ENCODE results near the gene PALD1. TPM values are rescaled to one million over a fixed set of nuclear protein-coding genes. Genes with fewer than 3 reads are reported as not detected.

The PALD1 gene
- total RNA-seq, 4 donors from 2014 or later = 1.4 to 5.2 (median 4.0) TPM

DNA sequence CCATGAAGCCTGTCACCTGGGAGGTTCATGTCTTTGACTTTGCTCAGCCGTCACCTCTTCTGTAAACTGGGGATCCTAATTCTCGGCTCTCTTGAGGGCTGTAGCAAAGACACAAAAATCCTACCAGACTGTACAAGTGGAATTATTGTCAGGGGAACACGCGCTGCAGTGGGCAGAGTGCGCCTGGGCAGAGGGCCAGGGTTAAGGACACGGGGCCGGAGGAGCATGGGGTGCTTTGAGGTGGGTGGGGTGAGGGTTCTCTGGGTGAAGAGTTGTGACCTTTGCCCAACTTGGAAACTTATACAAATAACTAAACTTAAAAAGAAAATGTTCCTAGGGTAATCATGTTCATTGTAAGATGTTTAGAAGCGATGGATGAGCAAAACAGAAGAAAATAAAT is 36.0 kb downstream of the PALD1 start:
- no peaks in the 10 kb centered on the region for H3K36me3 ChIP-seq
- DNase-seq = no peak
- TF ChIP-seq EP300 (IDR thresholded peaks at IDR 0.05; ENCODE audit: low read depth) (no peak), POLR2AphosphoS5 (IDR thresholded peaks at IDR 0.05) (no peak), CTCF (IDR thresholded peaks at IDR 0.05) (no peak)
- intact Hi-C loops (cut with DNase I; ENCODE audit: low total_unique reads) = no loop called here
- H3K4me1 ChIP-seq = peaks cover 11 to 32% (median 16%) of the 10 kb centered on the region in 4 donors
- H3K27ac ChIP-seq = no peak overlapping the region
- in situ Hi-C loops (cut with MboI; ENCODE audit: low pct_ligation_motif_present in 1 of 4, low pct_unique_long_range_greater_than_20kb in 1 of 4, low sequenced_read_pairs in 3 of 4) = no loop called here
- no peaks in the 10 kb centered on the region for H3K27me3 ChIP-seq
- H3K4me3 ChIP-seq = no peak overlapping the region
- WGBS, 2 donors (ENCODE audit: low coverage in 1 of 2) = 50 to 69% methylated on average over 2 to 8 of the region's 8 CpGs
- no peaks in the 10 kb centered on the region for H3K9me3 ChIP-seq

DNA sequence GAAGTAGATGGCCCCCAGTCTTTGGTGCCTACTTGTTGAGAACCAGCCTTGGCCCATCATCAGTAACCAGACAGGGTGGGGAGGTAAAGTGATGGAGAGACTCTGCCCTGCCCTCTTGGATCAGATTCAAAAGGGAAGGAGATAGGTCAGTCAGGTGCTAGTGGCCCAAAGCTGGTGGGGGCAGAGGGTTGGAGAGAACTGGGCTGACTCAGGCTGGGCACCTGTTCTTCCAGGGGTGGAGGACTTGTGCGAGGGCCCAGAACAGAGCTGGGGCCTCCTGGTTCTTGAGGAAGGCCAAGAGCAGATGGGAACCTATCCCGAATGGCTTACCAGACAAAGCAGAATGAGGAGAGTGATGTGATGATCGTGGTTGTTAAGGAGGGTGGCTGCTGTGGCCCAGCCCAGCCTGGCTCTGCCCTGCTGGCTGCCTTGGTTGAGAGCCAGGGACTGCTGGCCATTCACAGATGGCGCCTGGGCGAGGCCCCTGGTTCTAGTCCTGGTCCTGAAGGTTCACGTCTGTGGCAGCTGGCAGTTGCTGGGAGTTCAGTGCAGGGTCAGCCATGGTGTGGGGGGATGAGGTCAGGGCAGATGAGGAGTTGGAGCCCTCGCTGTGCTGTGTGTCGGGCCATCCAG is 36.6 kb downstream of the PALD1 start:
- Histone ChIP-seq H3K36me3 (no peaks in the 10 kb centered on the region), H3K4me1 (peaks cover 6 to 27% (median 12%) of the 10 kb centered on the region in 4 donors), H3K27me3 (no peaks in the 10 kb centered on the region), H3K4me3 (no peak overlapping the region), H3K27ac (no peak overlapping the region), H3K9me3 (no peaks in the 10 kb centered on the region)
- intact Hi-C loops (cut with DNase I; ENCODE audit: low total_unique reads) = no loop called here
- WGBS, 2 donors (ENCODE audit: low coverage in 1 of 2) = 75% methylated on average over 8 of the region's 8 CpGs; no CpG with 5 or more reads in 1 of the 2 donors
- no peak for TF ChIP-seq POLR2A (IDR thresholded peaks at IDR 0.05)
- TF ChIP-seq POLR2AphosphoS5 (IDR thresholded peaks at IDR 0.05) = no peak
- TF ChIP-seq CTCF (IDR thresholded peaks at IDR 0.05) = no peak
- no peak for TF ChIP-seq EP300 (IDR thresholded peaks at IDR 0.05; ENCODE audit: low read depth)
- in situ Hi-C loops (cut with MboI; ENCODE audit: low pct_ligation_motif_present in 1 of 4, low pct_unique_long_range_greater_than_20kb in 1 of 4, low sequenced_read_pairs in 3 of 4) = no loop called here
- no peak for DNase-seq

DNA sequence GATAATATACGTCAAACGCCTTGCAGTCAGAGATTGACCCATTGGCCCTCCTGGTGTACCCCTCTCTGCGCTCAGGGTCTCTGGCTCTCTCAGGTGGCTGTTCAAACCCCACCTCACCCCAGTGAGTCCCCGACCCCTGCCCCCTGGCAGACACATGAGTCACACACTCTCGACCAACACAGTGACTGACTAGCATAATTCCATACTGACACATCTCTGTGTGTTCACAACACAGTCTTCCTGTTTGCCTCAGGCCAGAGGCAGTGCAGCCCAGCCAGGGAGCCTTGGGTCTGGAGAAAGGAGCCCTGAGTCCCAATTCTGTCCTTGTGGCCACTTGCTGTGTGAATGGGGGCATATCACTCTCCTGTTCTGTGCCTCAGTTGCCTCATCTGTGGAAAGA is 40.1 kb downstream of the PALD1 start:
- in situ Hi-C loops (cut with MboI; ENCODE audit: low pct_ligation_motif_present in 1 of 4, low pct_unique_long_range_greater_than_20kb in 1 of 4, low sequenced_read_pairs in 3 of 4) = no loop called here
- Histone ChIP-seq H3K4me3 (no peak overlapping the region), H3K36me3 (no peaks in the 10 kb centered on the region), H3K27ac (no peak overlapping the region), H3K4me1 (peaks cover 0 to 18% (median 0%) of the 10 kb centered on the region in 4 donors), H3K9me3 (no peaks in the 10 kb centered on the region), H3K27me3 (no peaks in the 10 kb centered on the region)
- intact Hi-C loops (cut with DNase I; ENCODE audit: low total_unique reads) = no loop called here
- 88 to 92% methylated on average over 2 to 5 of the region's 5 CpGs for WGBS, 2 donors (ENCODE audit: low coverage in 1 of 2)
- TF ChIP-seq CTCF (IDR thresholded peaks at IDR 0.05) (no peak), EP300 (IDR thresholded peaks at IDR 0.05; ENCODE audit: low read depth) (no peak), POLR2A (IDR thresholded peaks at IDR 0.05) (no peak), POLR2AphosphoS5 (IDR thresholded peaks at IDR 0.05) (no peak)
- no peak for DNase-seq

DNA sequence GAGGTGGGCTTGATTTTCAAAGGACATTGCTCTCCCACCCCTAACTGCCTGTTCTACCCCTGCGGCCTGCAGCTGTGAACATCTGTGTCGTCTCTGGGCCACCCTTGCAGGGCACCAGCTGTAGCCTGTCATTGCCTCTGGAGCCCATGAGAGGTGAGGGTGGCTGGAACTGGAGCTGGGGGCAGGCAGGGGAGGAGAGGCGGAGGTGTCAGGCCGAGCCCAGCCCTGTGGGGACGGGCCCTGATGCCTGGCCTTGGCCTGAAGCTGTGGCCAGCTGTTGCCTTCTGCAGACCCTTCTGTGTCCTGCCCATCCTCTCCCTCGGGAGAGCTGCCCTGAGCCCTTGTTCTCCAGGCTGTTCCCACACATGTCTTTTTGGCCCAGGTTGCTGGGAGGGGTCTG is 44.5 kb downstream of the PALD1 start:
- no peaks in the 10 kb centered on the region for H3K9me3 ChIP-seq
- in situ Hi-C loops (cut with MboI; ENCODE audit: low pct_ligation_motif_present in 1 of 4, low pct_unique_long_range_greater_than_20kb in 1 of 4, low sequenced_read_pairs in 3 of 4) = no loop called here
- H3K27me3 ChIP-seq = no peaks in the 10 kb centered on the region
- H3K4me1 ChIP-seq = peaks cover 0 to 11% (median 0%) of the 10 kb centered on the region in 4 donors
- DNase-seq = no peak
- no peak overlapping the region for H3K4me3 ChIP-seq
- no peak overlapping the region for H3K27ac ChIP-seq
- TF ChIP-seq EP300 (IDR thresholded peaks at IDR 0.05; ENCODE audit: low read depth) = no peak
- no peak for TF ChIP-seq POLR2A (IDR thresholded peaks at IDR 0.05)
- TF ChIP-seq CTCF (IDR thresholded peaks at IDR 0.05) = no peak
- no peak for TF ChIP-seq POLR2AphosphoS5 (IDR thresholded peaks at IDR 0.05)
- 69% methylated on average over 6 of the region's 6 CpGs; no CpG with 5 or more reads in 1 of the 2 donors for whole genome bisulfite sequencing, 2 donors (ENCODE audit: low coverage in 1 of 2)
- H3K36me3 ChIP-seq = no peaks in the 10 kb centered on the region
- intact Hi-C loops (cut with DNase I; ENCODE audit: low total_unique reads) = no loop called here
